C4-2B (cell line): ENCODE measurements around the gene SHROOM3.

ENCODE experiments used
- CTCF ChIP-seq: fragments of 450-650 bp; conservative IDR thresholded peaks from 2 replicates; pipeline ENCODE4 v1.5.1; 2017; ENCODE audit warnings: mild to moderate bottlenecking
- ZFX ChIP-seq: fragments of 450-650 bp; IDR thresholded peaks from 2 replicates; pipeline ENCODE4 v1.6.1; 2017

DNA sequence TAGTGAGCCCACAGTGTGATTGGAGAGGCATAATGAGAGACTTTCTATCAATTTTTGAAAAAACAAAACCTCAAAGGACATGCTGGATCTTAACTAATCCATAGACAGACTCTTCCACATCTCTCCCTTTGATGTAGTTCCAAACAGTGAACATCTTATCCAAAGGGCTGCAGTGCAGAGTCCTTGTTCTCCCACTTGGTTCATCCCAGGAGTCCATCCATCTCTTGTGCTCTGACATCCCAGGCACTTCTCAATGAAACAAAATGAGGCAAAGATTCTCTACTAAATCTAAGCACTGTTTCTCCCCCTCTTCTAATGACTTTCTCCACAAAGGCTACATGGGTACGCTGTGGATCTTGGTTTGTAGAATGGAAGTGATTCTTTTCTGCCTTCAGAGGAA is 8.3 kb downstream of the SHROOM3 start:
- TF ChIP-seq CTCF, result no peak
- no peak for TF ChIP-seq ZFX
